H9 (cell line): ENCODE data around the gene LRP8. TPM values are rescaled to one million over a fixed set of nuclear protein-coding genes. Genes with fewer than 3 reads are reported as not detected.

Experiments used
- DNase-seq: peaks from one replicate; pipeline ENCODE4 v3.0.0-alpha.2; 2017
- H2AFZ ChIP-seq: one replicate; pipeline ENCODE4 v1.6.1; 2013; ENCODE audit warnings: mild to moderate bottlenecking, low read length, control low read depth, moderate library complexity
- H2AK5ac ChIP-seq: 2 replicates; pipeline ENCODE4 v1.6.1; 2013; ENCODE audit warnings: low read length, control low read depth, mixed read lengths; ENCODE audit not compliant: insufficient read length
- H2BK120ac ChIP-seq: one replicate; pipeline ENCODE4 v1.6.1; 2013; ENCODE audit warnings: low read depth, mild to moderate bottlenecking, low read length, control low read depth, inconsistent platforms; ENCODE audit not compliant: poor library complexity, severe bottlenecking
- H2BK12ac ChIP-seq: 2 replicates; pipeline ENCODE4 v1.6.1; 2013; ENCODE audit warnings: low read length, control low read depth, mixed read lengths, low read depth; ENCODE audit not compliant: insufficient read length
- H2BK15ac ChIP-seq: 2 replicates; pipeline ENCODE4 v1.6.1; 2013; ENCODE audit warnings: low read depth, low read length, control low read depth
- H2BK20ac ChIP-seq: one replicate; pipeline ENCODE4 v1.6.1; 2013; ENCODE audit warnings: low read depth, mild to moderate bottlenecking, low read length, control low read depth, inconsistent platforms; ENCODE audit not compliant: poor library complexity, severe bottlenecking
- H2BK5ac ChIP-seq: 2 replicates; pipeline ENCODE4 v1.6.1; 2013; ENCODE audit warnings: low read length, control low read depth, mixed read lengths; ENCODE audit not compliant: insufficient read length
- H3K14ac ChIP-seq: 2 replicates; pipeline ENCODE4 v1.6.1; 2013; ENCODE audit warnings: low read length, control low read depth; ENCODE audit not compliant: insufficient read depth
- H3K18ac ChIP-seq: 2 replicates; pipeline ENCODE4 v1.6.1; 2013; ENCODE audit warnings: low read depth, mild to moderate bottlenecking, mixed read lengths, low read length, control low read depth; ENCODE audit not compliant: insufficient read length
- H3K23ac ChIP-seq: 2 replicates; pipeline ENCODE4 v1.6.1; 2013; ENCODE audit warnings: low read length, control low read depth, mixed read lengths, low read depth; ENCODE audit not compliant: insufficient read length
- H3K23me2 ChIP-seq: 2 replicates; pipeline ENCODE4 v1.6.1; 2013; ENCODE audit warnings: low read depth, mild to moderate bottlenecking, mixed read lengths, low read length, control low read depth; ENCODE audit not compliant: insufficient read length, poor library complexity, severe bottlenecking
- H3K27ac ChIP-seq: 2 replicates; pipeline ENCODE4 v1.5.1; 2013; ENCODE audit warnings: low read length, control low read depth, mixed read lengths, low read depth; ENCODE audit not compliant: insufficient read length
- H3K27me3 ChIP-seq: 2 replicates; pipeline ENCODE4 v1.6.1; 2013; ENCODE audit warnings: low read length, control low read depth, inconsistent platforms; ENCODE audit not compliant: insufficient read depth
- H3K4ac ChIP-seq: 2 replicates; pipeline ENCODE4 v1.6.1; 2013; ENCODE audit warnings: low read depth, mild to moderate bottlenecking, control low read depth, inconsistent platforms, low read length, moderate library complexity
- H3K4me1 ChIP-seq: 2 replicates; pipeline ENCODE4 v1.6.1; 2013; ENCODE audit warnings: low read length, control low read depth, inconsistent platforms; ENCODE audit not compliant: insufficient read depth
- H3K4me2 ChIP-seq: 2 replicates; pipeline ENCODE4 v1.6.1; 2013; ENCODE audit warnings: low read length, control low read depth, mixed read lengths; ENCODE audit not compliant: insufficient read length, insufficient read depth
- H3K56ac ChIP-seq: 2 replicates; pipeline ENCODE4 v1.6.1; 2013; ENCODE audit warnings: low read depth, mild to moderate bottlenecking, mixed read lengths, low read length, control low read depth; ENCODE audit not compliant: insufficient read length
- H3K79me1 ChIP-seq: 2 replicates; pipeline ENCODE4 v1.6.1; 2013; ENCODE audit warnings: low read depth, mild to moderate bottlenecking, moderate library complexity, low read length, control low read depth, inconsistent platforms; ENCODE audit not compliant: insufficient read depth, poor library complexity, severe bottlenecking
- H3K79me2 ChIP-seq: 2 replicates; pipeline ENCODE4 v1.6.1; 2013; ENCODE audit warnings: low read length, control low read depth, inconsistent platforms; ENCODE audit not compliant: insufficient read depth
- H3K9ac ChIP-seq: 2 replicates; pipeline ENCODE4 v1.6.1; 2013; ENCODE audit warnings: low read length, control low read depth, mixed read lengths; ENCODE audit not compliant: insufficient read length; ENCODE audit errors: extremely low read depth
- H3K9me3 ChIP-seq: one replicate; pipeline ENCODE4 v1.6.1; 2013; ENCODE audit warnings: low read depth, low read length, inconsistent platforms; ENCODE audit not compliant: control insufficient read depth
- H3T11ph ChIP-seq: one replicate; pipeline ENCODE4 v1.6.1; 2013; ENCODE audit warnings: mild to moderate bottlenecking, low read length, control low read depth, inconsistent platforms
- H4K20me1 ChIP-seq: one replicate; pipeline ENCODE4 v1.6.1; 2013; ENCODE audit not compliant: control insufficient read depth, insufficient read length, insufficient read depth
- H4K5ac ChIP-seq: 2 replicates; pipeline ENCODE4 v1.6.1; 2013; ENCODE audit warnings: low read depth, mild to moderate bottlenecking, mixed read lengths, low read length, control low read depth; ENCODE audit not compliant: insufficient read length
- H4K8ac ChIP-seq: replicated peaks from 2 replicates; pipeline ENCODE4 v1.6.1; 2013; ENCODE audit warnings: low read length, control low read depth, mixed read lengths, low read depth; ENCODE audit not compliant: insufficient read length
- H4K91ac ChIP-seq: 2 replicates; pipeline ENCODE4 v1.6.1; 2013; ENCODE audit warnings: low read depth, mild to moderate bottlenecking, moderate library complexity, mixed read lengths, low read length, control low read depth; ENCODE audit not compliant: insufficient read length
- H3K27ac Mint-ChIP-seq, 3 experiments: 2 replicates in 2 of 3; 3 replicates in 1 of 3; pipeline ENCODE4 v1.8.0; 2020 to 2021; ENCODE audit warnings: mixed read lengths in 3 of 3, mild to moderate bottlenecking in 1 of 3, moderate library complexity in 1 of 3
- H3K27me3 Mint-ChIP-seq: 2 replicates; pipeline ENCODE4 v1.8.0; 2021; ENCODE audit warnings: low read depth, mild to moderate bottlenecking, moderate library complexity, mixed read lengths
- H3K36me3 Mint-ChIP-seq, 3 experiments: 2 replicates in 2 of 3; 3 replicates in 1 of 3; pipeline ENCODE4 v1.8.0; 2020 to 2021; ENCODE audit warnings: low read depth in 3 of 3, mixed read lengths in 3 of 3; ENCODE audit not compliant: insufficient read depth in 1 of 3
- H3K4me1 Mint-ChIP-seq, 2 experiments: 2 replicates each; pipeline ENCODE4 v1.8.0; 2020; ENCODE audit warnings: mixed read lengths in 2 of 2
- H3K4me3 Mint-ChIP-seq, 2 experiments: 2 replicates in 1 of 2; 3 replicates in 1 of 2; pipeline ENCODE4 v1.8.0; 2020 to 2021; ENCODE audit warnings: mild to moderate bottlenecking in 2 of 2, mixed read lengths in 2 of 2, moderate library complexity in 1 of 2
- H3K9me3 Mint-ChIP-seq, 2 experiments: 2 replicates in 1 of 2; 3 replicates in 1 of 2; pipeline ENCODE4 v1.8.0; 2020; ENCODE audit warnings: mild to moderate bottlenecking in 2 of 2, mixed read lengths in 2 of 2, moderate library complexity in 1 of 2
- CTCF ChIP-seq: fragments of 200-600 bp; sonication (generic); conservative IDR thresholded peaks from 3 replicates; pipeline ENCODE4 v1.8.0; 2021; ENCODE audit warnings: antibody characterized with exemption, mild to moderate bottlenecking
- WGBS: extraction: QIAGEN DNeasy Blood & Tissue Kit; methylation state at CpG from one replicate; pipeline ENCODE4 v1.1.7; 2013; ENCODE audit warnings: missing lambda C conversion rate, low lambda C conversion rate, mixed read lengths; ENCODE audit not compliant: insufficient read length; ENCODE audit errors: extremely low coverage; 5-methylcytosine and 5-hydroxymethylcytosine counted together
- total RNA-seq: library from RNA; stranded (reverse); gene quantifications from 2 replicates; pipeline ENCODE4 v1.2.1, GENCODE V29; 2021

Gene LRP8
- total RNA-seq, 1 experiment from 2014 or later, result 78.6 TPM

GRCh38 chr1:53219711-53220110, 108.2 kb downstream of the LRP8 start:
- Histone ChIP-seq H3K79me2 (no peaks in the 10 kb centered on the region), H3K27ac (no peak overlapping the region), H2BK5ac (no peak overlapping the region), H3K27me3 (no peaks in the 10 kb centered on the region), H3K14ac (no peak overlapping the region), H2BK20ac (no peak overlapping the region), H2AFZ (no peak overlapping the region), H3K18ac (no peak overlapping the region), H4K8ac (no peak overlapping the region), H3K9me3 (no peaks in the 10 kb centered on the region), H3K23me2 (peaks cover 4% of the 10 kb centered on the region), H2AK5ac (no peak overlapping the region), H3T11ph (no peak overlapping the region), H3K23ac (no peak overlapping the region), H2BK15ac (no peak overlapping the region), H2BK12ac (no peak overlapping the region), H3K4ac (no peak overlapping the region), H3K9ac (peak overlapping the region; percentile 15), H3K79me1 (no peaks in the 10 kb centered on the region), H3K56ac (no peak overlapping the region), H3K4me2 (peak overlapping the region; percentile 46), H3K4me1 (0 out of 2 replicates have a peak, but pooled peaks cover 3% of the 10 kb centered on the region), H4K91ac (no peak overlapping the region), H2BK120ac (no peak overlapping the region), H4K5ac (no peak overlapping the region), H4K20me1 (no peaks in the 10 kb centered on the region)
- peaks cover 0 to 25% (median 15%) of the 10 kb centered on the region in 3 experiments; a peak in 6 of 7 replicates for H3K36me3 Mint-ChIP-seq
- no peak for TF ChIP-seq CTCF
- DNase-seq, result no peak
- H3K27me3 Mint-ChIP-seq, result no peaks in the 10 kb centered on the region
- no peaks in the 10 kb centered on the region for H3K9me3 Mint-ChIP-seq
- peak overlapping the region in 2 of 3 experiments; percentile 60 to 99; a peak in 4 of 7 replicates for H3K27ac Mint-ChIP-seq
- no CpG with 5 or more reads among the region's 8 CpGs for WGBS
- peak overlapping the region; percentile 88 to 93 for H3K4me3 Mint-ChIP-seq
- H3K4me1 Mint-ChIP-seq, result peaks cover 14 to 20% of the 10 kb centered on the region in 2 experiments
